A549 (cell line): Measurements from ENCODE around the gene SYNJ1.

Experiments
- CTCF ChIP-seq: fragments of >200 bp; sonication (Bioruptor Twin); formaldehyde crosslinking; IDR thresholded peaks from 3 replicates; pipeline ENCODE4 v1.5.1; 2016
- HOXA7 ChIP-seq: fragments of 250-450 bp; sonication (Bioruptor Pico); IDR thresholded peaks from 2 replicates; pipeline ENCODE4 v1.5.0; 2020; ENCODE audit warnings: mild to moderate bottlenecking, moderate library complexity

GRCh38 chr21:32727687-32728455, at the start of gene SYNJ1:
- TF ChIP-seq CTCF, result no peak
- TF ChIP-seq HOXA7, result no peak
